Vagina (tissue), 2 donors: ENCODE data around the gene PDE4D.

Experiments
- POLR2A ChIP-seq, 2 donors: fragments of 450-650 bp; IDR thresholded peaks; one replicate each; pipeline ENCODE4 v1.6.1; 2017; ENCODE audit warnings: antibody characterized with exemption in 2 of 2, mild to moderate bottlenecking in 2 of 2, moderate library complexity in 2 of 2
- POLR2AphosphoS5 ChIP-seq, 2 donors: sonication (generic); formaldehyde crosslinking; IDR thresholded peaks; one replicate each; pipeline ENCODE4 v1.9.0; 2017; ENCODE audit warnings: antibody characterized with exemption in 2 of 2, mild to moderate bottlenecking in 2 of 2, low read depth in 1 of 2; ENCODE audit not compliant: insufficient read depth in 1 of 2

DNA sequence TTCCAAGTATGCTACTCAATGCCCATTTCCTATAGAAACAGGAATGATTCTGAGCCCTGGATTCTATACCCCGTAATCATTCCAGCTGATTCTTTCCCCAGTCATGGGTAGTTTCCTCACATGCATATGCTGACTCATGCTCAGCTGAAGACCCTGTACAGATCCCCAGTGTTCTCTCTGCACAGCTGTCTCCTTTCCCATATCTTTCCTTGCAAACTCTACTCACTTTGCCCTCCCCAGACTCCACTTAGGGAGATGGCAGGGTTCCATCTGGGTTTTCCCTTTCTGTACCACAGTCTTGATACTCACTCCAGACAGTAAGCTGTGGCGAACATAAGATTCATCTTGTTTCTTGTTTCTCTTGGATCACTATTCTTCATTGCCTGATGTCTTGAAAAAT is 953.1 kb downstream of the PDE4D start:
- TF ChIP-seq POLR2A (IDR thresholded peaks at IDR 0.05): no peak
- no peak for TF ChIP-seq POLR2AphosphoS5 (IDR thresholded peaks at IDR 0.05; ENCODE audit: insufficient read depth in 1 of 2, low read depth in 1 of 2)
